Adipocyte (in vitro differentiated cells): ENCODE data around the gene EVL.

ENCODE experiments used
- DNase-seq: peaks from one replicate; pipeline ENCODE4 v3.0.0-alpha.2; 2015; ENCODE audit warnings: low read depth
- H3K27me3 ChIP-seq: replicated peaks from 2 replicates; pipeline ENCODE4 v1.7.0; 2013; ENCODE audit warnings: mild to moderate bottlenecking, low read length, moderate library complexity; ENCODE audit not compliant: control insufficient read depth, insufficient read depth
- H3K36me3 ChIP-seq: 2 replicates; pipeline ENCODE4 v1.7.0; 2013; ENCODE audit warnings: low read length, mild to moderate bottlenecking, moderate library complexity; ENCODE audit not compliant: control insufficient read depth, insufficient read depth, severe bottlenecking
- H3K4me1 ChIP-seq: 2 replicates; pipeline ENCODE4 v1.7.0; 2013; ENCODE audit warnings: mild to moderate bottlenecking, low read length, moderate library complexity; ENCODE audit not compliant: control insufficient read depth, insufficient read depth
- H3K4me3 ChIP-seq: 2 replicates; pipeline ENCODE4 v1.7.0; 2013; ENCODE audit warnings: mild to moderate bottlenecking, low read length, moderate library complexity
- H3K9ac ChIP-seq: 2 replicates; pipeline ENCODE4 v1.7.0; 2013; ENCODE audit warnings: mild to moderate bottlenecking, low read length, moderate library complexity
- H3K9me3 ChIP-seq: 2 replicates; pipeline ENCODE4 v1.7.0; 2013; ENCODE audit warnings: mild to moderate bottlenecking, low read length, moderate library complexity; ENCODE audit not compliant: control insufficient read depth

Gene EVL

GRCh38 chr14:100135784-100136183 lies 70.6 kb downstream of the EVL start:
- Histone ChIP-seq H3K36me3 (peaks cover 11% of the 10 kb centered on the region), H3K9ac (no peak overlapping the region), H3K4me1 (peaks cover 27% of the 10 kb centered on the region), H3K27me3 (no peaks in the 10 kb centered on the region), H3K9me3 (no peaks in the 10 kb centered on the region), H3K4me3 (no peak overlapping the region)
- DNase-seq = no peak

- no peaks in the 10 kb centered on the region for H3K27me3 ChIP-seq
- DNase-seq = no peak
- peaks cover 13% of the 10 kb centered on the region for H3K4me1 ChIP-seq
- peaks cover 19% of the 10 kb centered on the region for H3K36me3 ChIP-seq
- H3K4me3 ChIP-seq = no peak overlapping the region
- H3K9ac ChIP-seq = no peak overlapping the region
- H3K9me3 ChIP-seq = no peaks in the 10 kb centered on the region
These were observed 72.0 kb downstream of the EVL start for GRCh38 chr14:100137173-100137572.

DNA sequence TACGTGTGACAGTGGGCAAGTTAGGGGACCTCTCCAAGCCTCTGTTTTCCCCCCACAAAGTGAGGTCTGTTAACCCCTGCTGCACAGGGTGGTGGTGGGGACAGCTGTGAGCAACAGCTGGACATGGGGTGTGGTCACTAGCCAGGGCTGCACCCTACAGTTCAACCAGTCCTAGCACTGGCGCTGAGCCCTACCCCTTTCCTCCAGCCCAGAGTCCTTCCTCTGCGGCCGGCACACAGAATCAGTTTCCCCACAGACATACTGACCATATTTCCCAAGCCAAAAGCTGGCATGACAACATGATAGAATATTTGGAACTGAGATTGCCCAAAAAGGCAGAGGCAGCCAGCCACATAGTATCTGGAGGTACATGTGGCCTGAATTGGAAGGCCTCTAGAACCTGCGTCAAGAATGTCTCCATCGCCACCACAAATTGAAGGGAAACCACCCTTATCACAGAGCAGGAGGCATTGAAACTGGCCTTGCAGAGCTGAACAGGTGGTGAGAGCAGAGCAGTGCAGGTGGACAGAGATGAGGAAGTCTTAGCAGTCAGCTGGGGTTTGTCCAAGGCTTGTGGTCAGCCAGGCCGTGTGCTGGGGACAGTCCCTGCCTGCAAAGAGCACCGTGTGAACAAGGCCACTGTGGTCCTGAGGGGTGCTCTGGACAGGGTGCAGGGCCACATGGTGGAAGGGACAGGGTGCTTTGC lies 73.0 kb downstream of the EVL start:
- Histone ChIP-seq H3K9me3 (no peaks in the 10 kb centered on the region), H3K36me3 (peaks cover 20% of the 10 kb centered on the region), H3K4me3 (no peak overlapping the region), H3K4me1 (peaks cover 3% of the 10 kb centered on the region), H3K27me3 (no peaks in the 10 kb centered on the region), H3K9ac (no peak overlapping the region)
- DNase-seq = no peak

DNA sequence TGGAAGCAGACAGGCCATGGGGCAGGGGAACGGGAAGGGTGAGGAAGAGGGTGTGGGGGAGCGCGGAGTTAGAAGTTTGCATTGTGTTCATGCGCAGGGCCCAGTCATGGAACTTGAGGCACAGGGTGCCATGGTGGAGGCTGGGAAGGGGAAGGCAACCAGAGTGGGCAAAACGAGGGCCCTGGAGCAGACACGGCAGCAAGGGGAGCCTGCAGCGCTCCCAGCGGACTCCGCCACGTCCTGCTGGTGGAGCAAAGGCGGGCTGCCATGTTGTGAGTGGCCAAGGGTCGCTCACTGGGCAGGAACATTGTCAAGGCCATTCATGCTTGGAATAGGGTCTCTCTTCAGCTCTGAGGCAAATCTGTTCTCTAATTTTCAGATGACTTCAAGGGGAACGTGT lies 73.7 kb downstream of the EVL start:
- no peak overlapping the region for H3K9ac ChIP-seq
- no peak for DNase-seq
- no peak overlapping the region for H3K4me3 ChIP-seq
- H3K4me1 ChIP-seq = no peaks in the 10 kb centered on the region
- H3K9me3 ChIP-seq = no peaks in the 10 kb centered on the region
- H3K36me3 ChIP-seq = peaks cover 27% of the 10 kb centered on the region
- no peaks in the 10 kb centered on the region for H3K27me3 ChIP-seq

DNA sequence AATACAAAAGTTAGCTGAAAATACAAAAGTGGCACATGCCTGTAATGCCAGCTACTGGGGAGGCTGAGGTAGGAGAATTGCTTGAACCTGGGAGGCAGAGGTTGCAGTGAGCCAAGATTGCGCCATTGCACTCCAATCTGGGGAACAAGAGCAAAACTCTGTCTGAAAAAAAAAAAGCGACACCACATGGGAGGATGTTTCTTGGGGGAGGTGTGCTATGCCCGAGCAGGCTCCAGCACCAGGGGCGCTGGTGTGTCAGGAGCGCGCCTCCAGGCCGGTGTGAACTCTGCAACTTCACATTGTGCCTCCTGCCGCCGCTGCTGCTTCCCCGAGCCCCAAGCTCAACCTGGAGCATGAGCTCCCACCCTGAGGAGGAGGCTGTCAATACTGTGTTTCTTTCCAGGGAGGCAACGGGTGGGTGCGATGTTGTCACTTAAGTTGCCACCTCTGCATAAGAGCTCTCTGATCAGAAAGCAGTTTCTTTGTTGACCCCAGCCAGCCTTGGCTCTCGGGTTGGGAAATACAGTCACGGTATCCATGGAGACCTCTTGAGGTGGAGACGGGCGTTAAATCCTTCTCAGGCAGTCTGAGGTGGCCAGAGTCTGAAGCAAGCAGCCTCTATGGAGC lies 75.3 kb downstream of the EVL start:
- Histone ChIP-seq H3K4me1 (no peaks in the 10 kb centered on the region), H3K9ac (no peak overlapping the region), H3K36me3 (peaks cover 29% of the 10 kb centered on the region), H3K27me3 (no peaks in the 10 kb centered on the region), H3K9me3 (no peaks in the 10 kb centered on the region), H3K4me3 (no peak overlapping the region)
- DNase-seq = no peak

GRCh38 chr14:100141098-100141497 lies 75.9 kb downstream of the EVL start:
- H3K36me3 ChIP-seq = peaks cover 27% of the 10 kb centered on the region
- no peaks in the 10 kb centered on the region for H3K4me1 ChIP-seq
- DNase-seq = no peak
- H3K9me3 ChIP-seq = no peaks in the 10 kb centered on the region
- H3K9ac ChIP-seq = no peak overlapping the region
- no peaks in the 10 kb centered on the region for H3K27me3 ChIP-seq
- H3K4me3 ChIP-seq = no peak overlapping the region

- Histone ChIP-seq H3K9ac (no peak overlapping the region), H3K36me3 (peaks cover 24% of the 10 kb centered on the region), H3K4me1 (no peaks in the 10 kb centered on the region), H3K4me3 (no peak overlapping the region), H3K27me3 (no peaks in the 10 kb centered on the region), H3K9me3 (no peaks in the 10 kb centered on the region)
- DNase-seq = no peak
These were observed 77.1 kb downstream of the EVL start for GRCh38 chr14:100142073-100143040.

GRCh38 chr14:100143523-100143922 lies 78.3 kb downstream of the EVL start:
- Histone ChIP-seq H3K27me3 (peaks cover 2% of the 10 kb centered on the region), H3K36me3 (peaks cover 18% of the 10 kb centered on the region), H3K9ac (no peak overlapping the region), H3K9me3 (no peaks in the 10 kb centered on the region), H3K4me3 (no peak overlapping the region), H3K4me1 (no peaks in the 10 kb centered on the region)
- no peak for DNase-seq

DNA sequence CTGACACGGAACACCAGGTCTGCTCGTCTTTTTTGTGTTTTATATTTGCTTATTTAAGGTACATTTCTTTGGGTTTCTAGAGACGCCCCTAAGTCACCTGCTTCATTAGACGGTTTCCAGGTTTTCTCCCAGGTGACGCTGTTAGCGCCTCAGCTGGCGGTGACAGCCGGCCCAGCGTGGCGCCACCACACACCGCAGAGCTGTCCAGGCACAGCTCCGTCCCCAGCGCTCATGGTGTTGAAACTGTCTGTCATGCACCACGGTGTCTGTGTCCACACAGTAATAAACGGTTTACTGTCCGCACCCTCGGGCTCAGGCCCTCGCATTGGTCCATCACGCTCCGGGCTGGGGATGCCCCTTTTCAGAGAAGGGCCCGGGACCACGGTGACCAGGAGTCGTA lies 78.7 kb downstream of the EVL start:
- H3K4me3 ChIP-seq = no peak overlapping the region
- H3K4me1 ChIP-seq = no peaks in the 10 kb centered on the region
- H3K9ac ChIP-seq = no peak overlapping the region
- H3K27me3 ChIP-seq = peaks cover 3% of the 10 kb centered on the region
- H3K9me3 ChIP-seq = no peaks in the 10 kb centered on the region
- DNase-seq = no peak
- H3K36me3 ChIP-seq = peaks cover 18% of the 10 kb centered on the region

- peaks cover 3% of the 10 kb centered on the region for H3K27me3 ChIP-seq
- no peaks in the 10 kb centered on the region for H3K9me3 ChIP-seq
- H3K4me1 ChIP-seq = no peaks in the 10 kb centered on the region
- H3K9ac ChIP-seq = no peak overlapping the region
- no peak for DNase-seq
- peaks cover 18% of the 10 kb centered on the region for H3K36me3 ChIP-seq
- no peak overlapping the region for H3K4me3 ChIP-seq
These were observed 79.4 kb downstream of the EVL start for GRCh38 chr14:100144645-100144995.

GRCh38 chr14:100144996-100145646 lies 79.9 kb downstream of the EVL start:
- DNase-seq = no peak
- H3K9me3 ChIP-seq = no peaks in the 10 kb centered on the region
- peaks cover 18% of the 10 kb centered on the region for H3K36me3 ChIP-seq
- H3K4me1 ChIP-seq = no peaks in the 10 kb centered on the region
- H3K4me3 ChIP-seq = no peak overlapping the region
- peaks cover 3% of the 10 kb centered on the region for H3K27me3 ChIP-seq
- H3K9ac ChIP-seq = no peak overlapping the region
